ENCODE measurements around the gene QRICH2.

DNA sequence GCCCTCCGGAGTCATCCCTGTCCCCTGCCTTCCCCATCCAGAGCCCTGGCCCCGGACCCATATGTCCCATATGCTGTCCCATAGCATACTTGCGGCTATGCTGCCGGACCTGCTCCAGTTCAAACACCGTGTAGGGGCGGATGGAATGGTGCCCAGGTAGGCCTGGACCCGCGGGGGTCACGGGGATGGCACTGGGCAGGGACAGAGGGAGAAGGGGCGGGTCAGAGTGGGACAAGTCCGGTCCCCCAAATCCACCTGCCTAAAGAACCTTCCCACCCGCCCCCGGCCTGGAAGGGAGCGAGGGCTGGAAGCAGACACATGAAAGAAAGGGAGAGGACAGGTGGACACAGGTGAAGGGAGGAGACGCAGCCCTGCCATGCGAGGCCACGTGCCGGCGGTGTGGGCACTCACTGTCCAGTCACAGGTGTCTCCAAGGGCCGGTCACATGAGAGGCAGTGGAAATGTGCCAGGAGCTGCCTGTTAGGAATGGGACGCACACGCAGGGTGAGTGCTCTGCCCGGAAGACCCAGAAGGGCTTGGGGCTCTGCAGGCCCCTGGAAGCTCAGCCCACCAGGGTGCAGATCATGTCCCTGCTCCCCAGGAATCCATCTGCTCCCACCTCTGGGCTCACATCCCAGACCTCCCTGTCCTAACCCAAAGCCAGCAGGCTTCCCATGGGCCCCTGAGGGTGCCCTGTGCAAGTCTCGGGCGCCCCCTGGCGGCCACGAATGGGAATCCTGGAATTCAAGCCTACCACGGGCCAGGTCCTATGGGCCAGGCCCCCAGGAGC lies 28.9 kb downstream of the QRICH2 start:
- TF ChIP-seq POLR2A (IDR thresholded peaks at IDR 0.05) (no peak), EP300 (IDR thresholded peaks at IDR 0.05) (no peak)
- TF ChIP-seq, protein P1, sequence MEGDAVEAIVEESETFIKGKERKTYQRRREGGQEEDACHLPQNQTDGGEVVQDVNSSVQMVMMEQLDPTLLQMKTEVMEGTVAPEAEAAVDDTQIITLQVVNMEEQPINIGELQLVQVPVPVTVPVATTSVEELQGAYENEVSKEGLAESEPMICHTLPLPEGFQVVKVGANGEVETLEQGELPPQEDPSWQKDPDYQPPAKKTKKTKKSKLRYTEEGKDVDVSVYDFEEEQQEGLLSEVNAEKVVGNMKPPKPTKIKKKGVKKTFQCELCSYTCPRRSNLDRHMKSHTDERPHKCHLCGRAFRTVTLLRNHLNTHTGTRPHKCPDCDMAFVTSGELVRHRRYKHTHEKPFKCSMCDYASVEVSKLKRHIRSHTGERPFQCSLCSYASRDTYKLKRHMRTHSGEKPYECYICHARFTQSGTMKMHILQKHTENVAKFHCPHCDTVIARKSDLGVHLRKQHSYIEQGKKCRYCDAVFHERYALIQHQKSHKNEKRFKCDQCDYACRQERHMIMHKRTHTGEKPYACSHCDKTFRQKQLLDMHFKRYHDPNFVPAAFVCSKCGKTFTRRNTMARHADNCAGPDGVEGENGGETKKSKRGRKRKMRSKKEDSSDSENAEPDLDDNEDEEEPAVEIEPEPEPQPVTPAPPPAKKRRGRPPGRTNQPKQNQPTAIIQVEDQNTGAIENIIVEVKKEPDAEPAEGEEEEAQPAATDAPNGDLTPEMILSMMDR (IDR thresholded peaks at IDR 0.05) = peak; percentile 93 to 97 (median 96)
